ENCODE results near the gene DENND2A.

DNA sequence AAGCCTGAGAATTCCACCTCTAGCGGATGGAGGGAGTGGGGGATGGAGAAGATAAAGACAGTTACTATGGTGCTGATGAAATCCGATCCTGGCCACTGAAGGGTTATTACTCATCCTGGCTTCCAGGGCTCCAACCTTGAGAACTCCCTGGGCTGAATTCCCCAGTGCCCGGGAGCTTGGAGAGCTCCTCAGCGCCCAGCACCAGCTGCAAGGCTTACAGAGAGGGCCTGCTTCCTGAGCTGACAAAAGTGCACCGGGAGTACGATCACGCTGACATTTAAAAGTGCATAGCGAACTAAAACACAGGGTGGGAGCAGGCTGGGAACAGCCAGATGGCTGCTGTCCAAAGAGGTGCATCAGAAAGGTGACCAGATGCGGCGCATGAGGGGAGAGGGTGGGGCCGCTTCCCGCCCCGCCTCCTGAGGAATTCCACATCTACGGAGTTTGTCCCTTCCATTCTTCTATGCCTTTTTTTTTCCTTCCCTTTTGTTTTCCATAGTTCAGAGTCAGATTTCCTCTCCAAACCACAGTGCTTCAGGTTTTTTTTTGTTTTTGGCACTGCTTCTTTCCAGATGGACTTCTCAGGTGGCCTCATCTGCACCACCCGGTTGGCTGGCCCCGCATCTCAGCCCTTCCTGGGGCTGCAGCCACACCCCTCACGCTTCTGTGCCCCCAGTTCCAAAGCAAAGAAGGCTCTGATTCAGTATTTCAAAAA is 98.9 kb downstream of the DENND2A start:
- TF ChIP-seq, protein P1, sequence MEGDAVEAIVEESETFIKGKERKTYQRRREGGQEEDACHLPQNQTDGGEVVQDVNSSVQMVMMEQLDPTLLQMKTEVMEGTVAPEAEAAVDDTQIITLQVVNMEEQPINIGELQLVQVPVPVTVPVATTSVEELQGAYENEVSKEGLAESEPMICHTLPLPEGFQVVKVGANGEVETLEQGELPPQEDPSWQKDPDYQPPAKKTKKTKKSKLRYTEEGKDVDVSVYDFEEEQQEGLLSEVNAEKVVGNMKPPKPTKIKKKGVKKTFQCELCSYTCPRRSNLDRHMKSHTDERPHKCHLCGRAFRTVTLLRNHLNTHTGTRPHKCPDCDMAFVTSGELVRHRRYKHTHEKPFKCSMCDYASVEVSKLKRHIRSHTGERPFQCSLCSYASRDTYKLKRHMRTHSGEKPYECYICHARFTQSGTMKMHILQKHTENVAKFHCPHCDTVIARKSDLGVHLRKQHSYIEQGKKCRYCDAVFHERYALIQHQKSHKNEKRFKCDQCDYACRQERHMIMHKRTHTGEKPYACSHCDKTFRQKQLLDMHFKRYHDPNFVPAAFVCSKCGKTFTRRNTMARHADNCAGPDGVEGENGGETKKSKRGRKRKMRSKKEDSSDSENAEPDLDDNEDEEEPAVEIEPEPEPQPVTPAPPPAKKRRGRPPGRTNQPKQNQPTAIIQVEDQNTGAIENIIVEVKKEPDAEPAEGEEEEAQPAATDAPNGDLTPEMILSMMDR (IDR thresholded peaks at IDR 0.05; ENCODE audit: low read depth, low read length, missing input control), result no peak
- TF ChIP-seq EGR1 (IDR thresholded peaks at IDR 0.05; ENCODE audit: low read depth in 2 of 2) (no peak), JUND (IDR thresholded peaks at IDR 0.05) (no peak), RAD21 (IDR thresholded peaks at IDR 0.05) (no peak), YY1 (IDR thresholded peaks at IDR 0.05) (no peak), GABPA (IDR thresholded peaks at IDR 0.05 in 1 of 2, conservative IDR thresholded peaks at IDR 0.05 in 1 of 2) (no peak), NR2F2 (IDR thresholded peaks at IDR 0.05) (no peak)
- TF ChIP-seq, protein P2, sequence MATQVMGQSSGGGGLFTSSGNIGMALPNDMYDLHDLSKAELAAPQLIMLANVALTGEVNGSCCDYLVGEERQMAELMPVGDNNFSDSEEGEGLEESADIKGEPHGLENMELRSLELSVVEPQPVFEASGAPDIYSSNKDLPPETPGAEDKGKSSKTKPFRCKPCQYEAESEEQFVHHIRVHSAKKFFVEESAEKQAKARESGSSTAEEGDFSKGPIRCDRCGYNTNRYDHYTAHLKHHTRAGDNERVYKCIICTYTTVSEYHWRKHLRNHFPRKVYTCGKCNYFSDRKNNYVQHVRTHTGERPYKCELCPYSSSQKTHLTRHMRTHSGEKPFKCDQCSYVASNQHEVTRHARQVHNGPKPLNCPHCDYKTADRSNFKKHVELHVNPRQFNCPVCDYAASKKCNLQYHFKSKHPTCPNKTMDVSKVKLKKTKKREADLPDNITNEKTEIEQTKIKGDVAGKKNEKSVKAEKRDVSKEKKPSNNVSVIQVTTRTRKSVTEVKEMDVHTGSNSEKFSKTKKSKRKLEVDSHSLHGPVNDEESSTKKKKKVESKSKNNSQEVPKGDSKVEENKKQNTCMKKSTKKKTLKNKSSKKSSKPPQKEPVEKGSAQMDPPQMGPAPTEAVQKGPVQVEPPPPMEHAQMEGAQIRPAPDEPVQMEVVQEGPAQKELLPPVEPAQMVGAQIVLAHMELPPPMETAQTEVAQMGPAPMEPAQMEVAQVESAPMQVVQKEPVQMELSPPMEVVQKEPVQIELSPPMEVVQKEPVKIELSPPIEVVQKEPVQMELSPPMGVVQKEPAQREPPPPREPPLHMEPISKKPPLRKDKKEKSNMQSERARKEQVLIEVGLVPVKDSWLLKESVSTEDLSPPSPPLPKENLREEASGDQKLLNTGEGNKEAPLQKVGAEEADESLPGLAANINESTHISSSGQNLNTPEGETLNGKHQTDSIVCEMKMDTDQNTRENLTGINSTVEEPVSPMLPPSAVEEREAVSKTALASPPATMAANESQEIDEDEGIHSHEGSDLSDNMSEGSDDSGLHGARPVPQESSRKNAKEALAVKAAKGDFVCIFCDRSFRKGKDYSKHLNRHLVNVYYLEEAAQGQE (IDR thresholded peaks at IDR 0.05), result no peak
- TF ChIP-seq, protein P3, sequence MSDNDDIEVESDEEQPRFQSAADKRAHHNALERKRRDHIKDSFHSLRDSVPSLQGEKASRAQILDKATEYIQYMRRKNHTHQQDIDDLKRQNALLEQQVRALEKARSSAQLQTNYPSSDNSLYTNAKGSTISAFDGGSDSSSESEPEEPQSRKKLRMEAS (IDR thresholded peaks at IDR 0.05), result no peak
- TF ChIP-seq, protein P4, sequence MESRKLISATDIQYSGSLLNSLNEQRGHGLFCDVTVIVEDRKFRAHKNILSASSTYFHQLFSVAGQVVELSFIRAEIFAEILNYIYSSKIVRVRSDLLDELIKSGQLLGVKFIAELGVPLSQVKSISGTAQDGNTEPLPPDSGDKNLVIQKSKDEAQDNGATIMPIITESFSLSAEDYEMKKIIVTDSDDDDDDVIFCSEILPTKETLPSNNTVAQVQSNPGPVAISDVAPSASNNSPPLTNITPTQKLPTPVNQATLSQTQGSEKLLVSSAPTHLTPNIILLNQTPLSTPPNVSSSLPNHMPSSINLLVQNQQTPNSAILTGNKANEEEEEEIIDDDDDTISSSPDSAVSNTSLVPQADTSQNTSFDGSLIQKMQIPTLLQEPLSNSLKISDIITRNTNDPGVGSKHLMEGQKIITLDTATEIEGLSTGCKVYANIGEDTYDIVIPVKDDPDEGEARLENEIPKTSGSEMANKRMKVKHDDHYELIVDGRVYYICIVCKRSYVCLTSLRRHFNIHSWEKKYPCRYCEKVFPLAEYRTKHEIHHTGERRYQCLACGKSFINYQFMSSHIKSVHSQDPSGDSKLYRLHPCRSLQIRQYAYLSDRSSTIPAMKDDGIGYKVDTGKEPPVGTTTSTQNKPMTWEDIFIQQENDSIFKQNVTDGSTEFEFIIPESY (IDR thresholded peaks at IDR 0.05), result no peak

Measured in liver (tissue), 3 donors.